Psoas muscle (tissue), 8 donors: ENCODE data around the gene CTSE. TPM values are rescaled to one million over a fixed set of nuclear protein-coding genes. Genes with fewer than 3 reads are reported as not detected.

Source experiments
- ATAC-seq, 4 donors: fragments of 200-7000 bp; cut with Tn5 transposase; one replicate each; pipeline ENCODE4 v1.9.1; 2020; ENCODE audit warnings: moderate library complexity in 3 of 4, mild to moderate bottlenecking in 2 of 4
- DNase-seq, 2 donors: peaks; one replicate each; pipeline ENCODE4 v3.0.0-alpha.2; 2020
- H3K27ac ChIP-seq: fragments of 200-600 bp; one replicate; pipeline ENCODE4 v1.8.0; 2022
- H3K27me3 ChIP-seq, 3 donors: fragments of 200-600 bp in 1 of 3; one replicate each; pipeline versions ENCODE4 v1.6.1 to v1.8.0; 2013 to 2022; ENCODE audit warnings: low read length in 2 of 3, mild to moderate bottlenecking in 2 of 3, moderate library complexity in 1 of 3; ENCODE audit not compliant: insufficient read depth in 3 of 3
- H3K36me3 ChIP-seq, 2 donors: fragments of 200-600 bp in 1 of 2; one replicate each; pipeline versions ENCODE4 v1.6.1 to v1.8.0; 2013 to 2022; ENCODE audit warnings: low read depth in 1 of 2, mild to moderate bottlenecking in 1 of 2, moderate library complexity in 1 of 2; ENCODE audit not compliant: insufficient read depth in 1 of 2
- H3K4me1 ChIP-seq: fragments of 200-600 bp; one replicate; pipeline ENCODE4 v1.8.0; 2022
- H3K4me3 ChIP-seq: fragments of 200-600 bp; one replicate; pipeline ENCODE4 v1.8.0; 2022; ENCODE audit warnings: mild to moderate bottlenecking
- H3K9me3 ChIP-seq: fragments of 200-600 bp; one replicate; pipeline ENCODE4 v1.8.0; 2022
- WGBS, 3 donors: extraction: QIAGEN DNeasy Blood & Tissue Kit; methylation state at CpG; one replicate each; pipeline versions ENCODE4 v1.1.6 to v1.1.7; 2013; 5-methylcytosine and 5-hydroxymethylcytosine counted together
- intact Hi-C, 2 donors: fragments of 100-400 bp; cut with DNase I; formaldehyde crosslinking; loops; one replicate each; pipeline versions ENCODE4 v1.11.0 to v1.14.2; 2022
- polyA plus RNA-seq, 3 donors: library from polyadenylated mRNA; stranded (reverse); fragments of 200-250 nt; gene quantifications; one replicate each; pipeline ENCODE4 v1.2.3, GENCODE V29; 2013
- total RNA-seq, 4 donors: library from RNA; stranded (reverse); fragmentation: NEBNext Ultra II Directional in 2 of 4; extraction: Animal tissue kit (Norgen Biotek cat#: 25700) in 2 of 4; gene quantifications; one replicate each; pipeline versions ENCODE4 v1.2.1 to v1.2.4, GENCODE V29; 2021 to 2023
- TF ChIP-seq, protein P1 (sequence below): fragments of 200-600 bp; IDR thresholded peaks from one replicate; pipeline ENCODE4 v1.8.0; 2022; ENCODE audit warnings: antibody characterized with exemption
- donor health status: healthy with polysubstance abuse.
- donor health status: DM: no; HTN: no; CAD: no; lungs with moderate emphysema.
- donor health status: Bipolar disorder and iron deficiency.
- donor health status: healthy.
- donor health status: DM: yes; HTN: yes; CAD: no.
- donor health status: DM: no; HTN: no; CAD: no.
- donor health status: DM: no; HTN: no; CAD: no.
- donor health status: DM: yes; HTN: yes; CAD: no.

The CTSE gene
- total and polyA plus RNA-seq, 7 donors = 0.03 to 0.22 (median 0.20) TPM; not detected in 4

DNA sequence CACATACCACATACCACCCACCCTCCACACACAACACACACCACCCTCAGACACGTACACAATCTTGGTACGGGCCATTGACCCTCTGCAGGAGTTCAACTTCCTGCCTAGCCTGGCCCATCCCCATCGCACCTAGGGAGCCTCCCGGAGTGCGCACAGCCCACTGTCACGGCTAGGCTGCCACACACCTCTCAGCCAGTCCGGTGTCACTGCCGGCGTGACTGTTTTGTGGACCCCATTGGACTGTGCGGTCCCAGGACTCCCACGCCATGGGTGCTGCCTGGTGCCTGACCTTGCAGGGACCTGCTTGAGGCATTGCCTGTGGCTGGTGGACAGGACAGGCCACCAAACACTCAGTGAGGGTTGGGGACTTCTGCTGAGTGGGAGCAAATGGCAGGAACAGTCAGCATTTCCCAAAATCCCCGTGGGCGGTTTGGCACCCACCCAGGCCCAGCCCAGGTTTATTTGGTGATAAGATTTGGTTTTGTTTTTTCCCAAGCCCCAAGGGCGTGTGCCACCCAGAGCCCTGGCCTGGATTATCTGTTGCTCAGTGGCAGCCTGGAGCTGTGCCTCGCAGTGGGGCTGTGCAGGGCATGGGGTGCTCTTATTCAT lies 48.2 kb downstream of the CTSE start:
- intact Hi-C loops = loop anchor here in 1 of 2 donors (5.0 to 10.0 kb wide), 3 partner anchors 168 to 381 kb away; no protein-coding TSS in a partner anchor
- no peak overlapping the region for H3K4me3 ChIP-seq
- H3K9me3 ChIP-seq = no peaks in the 10 kb centered on the region
- TF ChIP-seq, protein P1, sequence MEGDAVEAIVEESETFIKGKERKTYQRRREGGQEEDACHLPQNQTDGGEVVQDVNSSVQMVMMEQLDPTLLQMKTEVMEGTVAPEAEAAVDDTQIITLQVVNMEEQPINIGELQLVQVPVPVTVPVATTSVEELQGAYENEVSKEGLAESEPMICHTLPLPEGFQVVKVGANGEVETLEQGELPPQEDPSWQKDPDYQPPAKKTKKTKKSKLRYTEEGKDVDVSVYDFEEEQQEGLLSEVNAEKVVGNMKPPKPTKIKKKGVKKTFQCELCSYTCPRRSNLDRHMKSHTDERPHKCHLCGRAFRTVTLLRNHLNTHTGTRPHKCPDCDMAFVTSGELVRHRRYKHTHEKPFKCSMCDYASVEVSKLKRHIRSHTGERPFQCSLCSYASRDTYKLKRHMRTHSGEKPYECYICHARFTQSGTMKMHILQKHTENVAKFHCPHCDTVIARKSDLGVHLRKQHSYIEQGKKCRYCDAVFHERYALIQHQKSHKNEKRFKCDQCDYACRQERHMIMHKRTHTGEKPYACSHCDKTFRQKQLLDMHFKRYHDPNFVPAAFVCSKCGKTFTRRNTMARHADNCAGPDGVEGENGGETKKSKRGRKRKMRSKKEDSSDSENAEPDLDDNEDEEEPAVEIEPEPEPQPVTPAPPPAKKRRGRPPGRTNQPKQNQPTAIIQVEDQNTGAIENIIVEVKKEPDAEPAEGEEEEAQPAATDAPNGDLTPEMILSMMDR = no peak
- DNase-seq (no peak), ATAC-seq (no peak)
- H3K36me3 ChIP-seq = no peaks in the 10 kb centered on the region
- no peaks in the 10 kb centered on the region for H3K27me3 ChIP-seq
- 77 to 85% (median 79%) methylated on average over 15 of the region's 15 CpGs for WGBS, 3 donors
- peaks cover 12% of the 10 kb centered on the region for H3K4me1 ChIP-seq
- no peak overlapping the region for H3K27ac ChIP-seq

DNA sequence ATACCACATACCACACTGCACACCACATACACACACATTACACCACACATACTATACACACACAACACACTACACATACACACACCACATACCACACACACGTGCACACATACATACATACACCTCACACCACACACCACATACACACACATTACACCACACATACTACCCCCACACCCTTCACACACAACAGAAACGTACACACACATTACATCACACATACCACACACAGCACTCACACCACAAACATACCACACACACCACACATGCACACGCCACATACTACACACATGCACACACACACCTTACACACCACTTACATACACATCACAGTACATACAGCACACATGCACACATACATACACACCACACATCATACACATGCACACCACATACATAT lies 49.0 kb downstream of the CTSE start:
- Histone ChIP-seq H3K36me3 (no peaks in the 10 kb centered on the region), H3K4me1 (peaks cover 12% of the 10 kb centered on the region), H3K9me3 (no peaks in the 10 kb centered on the region), H3K27me3 (no peaks in the 10 kb centered on the region), H3K27ac (no peak overlapping the region), H3K4me3 (no peak overlapping the region)
- DNase-seq = no peak
- TF ChIP-seq, protein P1 = no peak
- intact Hi-C loops = loop anchor here in 1 of 2 donors (5.0 to 10.0 kb wide), 3 partner anchors 167 to 380 kb away; no protein-coding TSS in a partner anchor
- 84 to 94% (median 91%) methylated on average over 3 of the region's 3 CpGs for WGBS, 3 donors
- ATAC-seq = no peak

DNA sequence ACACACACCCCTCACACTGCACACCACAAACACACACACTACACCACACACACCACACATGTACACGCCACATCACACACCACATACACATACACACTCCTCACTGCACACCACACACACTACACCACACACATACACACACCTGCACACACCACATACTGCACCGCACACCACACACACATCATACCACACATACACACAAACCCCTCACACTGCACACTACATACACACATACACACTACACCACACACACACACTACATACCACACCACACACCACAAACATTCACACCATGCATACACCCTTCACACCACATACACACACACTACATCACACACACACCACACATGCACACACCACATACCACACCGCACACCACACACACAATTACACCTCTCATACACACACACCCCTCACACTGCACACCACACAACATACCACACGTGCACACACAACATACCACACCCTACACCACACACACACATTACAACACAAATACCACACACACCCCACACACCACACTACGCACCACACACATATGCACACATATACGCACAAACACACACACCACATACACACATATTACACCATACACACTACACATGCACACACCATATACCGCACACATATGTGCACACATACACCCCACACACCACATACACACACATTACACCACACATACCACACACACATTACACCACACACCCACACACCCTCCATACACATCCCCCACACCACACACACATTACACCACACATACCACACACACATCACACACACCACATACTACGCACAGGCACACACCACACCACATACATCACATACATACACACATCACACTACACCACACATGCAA lies 50.1 kb downstream of the CTSE start:
- DNase-seq (no peak), ATAC-seq (no peak)
- intact Hi-C loops = loop anchor here in 1 of 2 donors (10.0 kb wide), 1 partner anchor 379 kb away; no protein-coding TSS in a partner anchor
- Histone ChIP-seq H3K27ac (no peak overlapping the region), H3K9me3 (no peaks in the 10 kb centered on the region), H3K36me3 (no peaks in the 10 kb centered on the region), H3K27me3 (no peaks in the 10 kb centered on the region), H3K4me3 (no peak overlapping the region), H3K4me1 (peaks cover 12% of the 10 kb centered on the region)
- TF ChIP-seq, protein P1 = no peak
- WGBS, 3 donors = 94 to 98% (median 96%) methylated on average over 8 of the region's 8 CpGs

- DNase-seq = no peak
- H3K4me3 ChIP-seq = no peak overlapping the region
- no peaks in the 10 kb centered on the region for H3K36me3 ChIP-seq
- TF ChIP-seq, protein P1 = no peak
- no peaks in the 10 kb centered on the region for H3K27me3 ChIP-seq
- WGBS, 3 donors = 71 to 76% (median 72%) methylated on average over 10 to 11 of the region's 11 CpGs
- no peak for ATAC-seq
- H3K4me1 ChIP-seq = peaks cover 12% of the 10 kb centered on the region
- no peaks in the 10 kb centered on the region for H3K9me3 ChIP-seq
- intact Hi-C loops = loop anchor here in 1 of 2 donors (10.0 kb wide), 1 partner anchor 378 kb away; no protein-coding TSS in a partner anchor
- H3K27ac ChIP-seq = peak overlapping the region; percentile 50
Measured at GRCh38 chr1:205972491-205973168, 51.1 kb downstream of the CTSE start.
